Measurements from ENCODE around the gene MAP3K20. TPM values are rescaled to one million over a fixed set of nuclear protein-coding genes. Genes with fewer than 3 reads are reported as not detected.
"Not testable (repeated sequence)": the region's sequence is repeated elsewhere in the genome, so short reads cannot be mapped to it uniquely, and the experiment has no call there.

MAP3K20 gene
- total RNA-seq, 1 experiment from 2014 or later: 7.2 TPM

DNA sequence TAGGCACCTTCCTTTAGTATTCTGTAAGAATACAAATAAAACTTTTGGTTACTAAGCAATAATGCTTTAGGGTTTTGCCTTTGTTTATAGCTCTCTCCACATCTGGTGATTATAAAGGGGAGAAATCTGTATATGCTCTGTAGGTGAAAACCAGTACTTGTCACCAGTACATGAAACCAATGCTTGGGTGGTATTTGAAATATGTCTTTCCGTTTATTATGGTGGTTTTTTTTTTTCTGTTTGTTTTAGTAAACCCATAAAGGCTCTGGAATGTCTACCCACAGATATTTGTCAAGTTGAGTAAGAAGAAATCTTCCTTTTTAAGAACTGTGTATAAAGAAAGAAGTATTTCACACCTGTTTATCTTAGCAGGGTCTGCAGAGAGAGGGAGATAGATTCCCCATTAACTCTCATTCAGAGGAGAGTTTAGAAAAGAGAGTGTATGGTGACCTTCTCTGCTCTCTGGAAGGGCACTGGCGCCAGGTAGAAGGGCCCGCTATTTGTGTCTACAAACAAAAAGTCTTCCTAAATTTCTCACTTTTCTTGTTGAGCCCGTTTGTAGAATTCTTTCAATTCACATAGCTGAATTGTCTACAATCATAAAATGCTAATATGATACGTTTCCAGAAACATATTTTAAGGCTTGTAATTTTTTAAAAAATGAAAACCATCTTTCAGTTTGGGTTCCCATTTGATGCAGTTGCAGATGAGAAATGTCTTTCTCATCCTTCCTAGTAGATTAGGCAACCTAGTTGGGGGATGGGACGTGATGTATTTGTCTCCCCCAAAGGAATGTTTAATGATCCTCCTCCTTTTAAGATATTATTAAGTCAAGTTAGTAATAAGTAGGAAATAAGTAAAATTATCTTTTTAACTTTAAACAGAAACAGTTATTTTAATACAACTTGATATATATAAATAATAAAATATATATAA, 33.9 kb downstream of the MAP3K20 start:
- DNase-seq (ENCODE audit: low spot score): no peak

DNA sequence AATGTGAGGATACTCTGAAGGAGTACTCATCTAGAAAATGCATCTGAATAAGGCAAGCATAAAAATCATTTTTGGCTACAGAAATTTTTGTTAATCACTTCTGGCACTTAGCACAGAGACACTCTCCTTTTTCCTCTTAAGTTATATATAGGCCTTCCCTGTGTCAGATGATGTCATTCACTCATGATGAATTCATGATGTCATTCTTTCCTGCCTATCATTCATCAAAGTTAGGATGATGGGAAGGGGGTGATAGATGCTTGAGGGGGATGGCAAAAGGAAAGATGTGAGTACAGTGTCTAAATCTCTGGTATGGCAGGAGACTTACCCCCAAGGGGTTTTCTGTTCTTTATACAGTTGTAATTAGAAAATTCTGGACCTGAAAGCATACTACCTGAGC, 42.0 kb downstream of the MAP3K20 start:
- no peak for DNase-seq (ENCODE audit: low spot score)
- in situ Hi-C loops (cut with HindIII; ENCODE audit: low sequenced_read_pairs): no loop called here

More for the DNA sequence above, 33.9 kb downstream of the MAP3K20 start:
- in situ Hi-C loops (cut with HindIII; ENCODE audit: low sequenced_read_pairs): no loop called here

DNA sequence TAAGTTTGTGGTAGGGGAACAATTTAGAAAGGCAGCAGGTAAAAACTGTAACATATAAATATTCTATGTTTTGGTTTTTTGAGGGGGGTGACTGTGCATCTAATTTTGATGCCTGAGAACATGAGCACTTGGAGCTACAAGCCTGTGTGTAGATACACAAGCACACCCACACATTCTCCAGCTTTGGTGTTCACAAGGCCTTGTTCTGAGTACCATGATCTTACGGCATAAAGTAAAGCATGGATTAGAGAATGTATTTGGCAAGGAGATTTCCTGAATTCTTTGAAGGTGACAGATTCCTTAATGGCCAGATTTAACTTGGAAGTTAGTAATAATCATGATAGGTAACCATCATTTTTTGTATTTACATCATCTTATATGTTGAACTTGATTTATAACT, 42.7 kb downstream of the MAP3K20 start:
- no peak for DNase-seq (ENCODE audit: low spot score)
- in situ Hi-C loops (cut with HindIII; ENCODE audit: low sequenced_read_pairs): no loop called here

DNA sequence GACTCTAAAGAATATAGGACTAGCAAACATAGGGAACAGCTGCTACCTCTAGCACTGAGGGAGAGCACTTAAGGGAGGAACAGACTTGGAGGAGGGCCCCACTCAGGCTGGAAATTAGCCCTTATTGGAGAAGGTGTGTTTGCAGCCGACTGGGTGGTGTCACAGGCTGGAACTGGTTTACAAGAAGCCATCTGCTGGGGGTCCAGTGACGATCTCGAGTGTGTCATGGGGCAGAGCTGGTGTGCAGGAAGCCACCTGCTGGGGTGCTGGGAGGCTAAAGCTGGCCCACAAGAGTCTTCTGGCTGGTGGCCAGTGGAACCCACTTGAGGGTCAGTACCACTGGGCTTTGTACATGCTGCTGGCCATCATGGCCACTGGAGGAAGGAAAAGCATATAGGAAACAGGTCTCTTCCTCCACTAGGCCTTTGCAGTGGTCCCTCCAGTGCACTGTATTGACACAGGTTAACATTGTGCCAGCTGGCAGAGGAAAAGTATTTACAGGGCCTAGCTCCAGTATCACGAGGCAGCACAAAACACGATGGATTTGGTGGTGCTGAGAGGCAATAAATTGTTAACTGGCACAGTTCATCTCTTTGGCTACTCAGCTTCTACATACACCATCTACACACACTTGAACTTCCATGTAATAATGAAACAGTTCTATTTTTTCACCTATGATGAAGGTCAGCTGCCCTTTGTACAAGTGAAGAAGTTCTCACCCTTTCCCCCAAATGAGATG, 43.6 kb downstream of the MAP3K20 start:
- no peak for DNase-seq (ENCODE audit: low spot score)
- in situ Hi-C loops (cut with HindIII; ENCODE audit: low sequenced_read_pairs): no loop called here

DNA sequence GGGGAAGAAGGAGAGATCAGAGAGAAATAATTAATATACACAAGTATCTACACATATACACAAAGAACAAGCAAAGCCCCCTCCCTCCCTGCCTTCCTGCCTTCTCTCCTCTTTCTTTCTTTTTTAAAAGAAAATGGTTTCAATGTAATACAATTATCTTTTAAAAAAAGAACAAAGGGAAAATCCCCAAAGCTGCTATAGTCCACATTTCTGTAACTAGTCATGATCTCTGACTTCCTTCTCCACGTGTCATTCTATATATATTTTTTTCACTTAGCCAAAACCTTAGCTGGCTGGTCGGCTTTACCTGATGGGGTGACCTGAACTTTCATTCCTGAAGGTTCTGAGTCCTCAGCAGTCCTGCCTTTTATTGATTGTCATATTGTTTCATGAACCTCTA, 44.3 kb downstream of the MAP3K20 start:
- DNase-seq (ENCODE audit: low spot score): no peak
- in situ Hi-C loops (cut with HindIII; ENCODE audit: low sequenced_read_pairs): no loop called here

DNA sequence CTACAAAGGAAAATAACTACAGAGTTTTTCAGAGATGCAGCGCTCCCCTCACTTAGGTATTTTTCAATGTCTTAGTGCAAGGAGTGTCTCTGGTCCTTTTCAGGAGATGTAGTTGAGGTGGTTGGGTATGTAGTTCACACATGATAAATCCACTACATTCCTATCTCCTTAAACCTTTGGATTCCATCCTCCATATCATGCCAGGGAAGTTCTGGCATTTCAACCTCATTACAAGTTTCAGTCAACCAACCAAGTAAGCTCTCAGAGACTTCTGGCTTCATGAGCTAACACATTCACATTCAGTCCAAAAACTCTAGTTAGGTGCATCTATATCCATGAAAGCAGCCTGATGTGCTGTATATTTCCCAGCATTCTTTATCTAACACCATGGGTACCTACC, 47.3 kb downstream of the MAP3K20 start:
- in situ Hi-C loops (cut with HindIII; ENCODE audit: low sequenced_read_pairs): no loop called here

DNA sequence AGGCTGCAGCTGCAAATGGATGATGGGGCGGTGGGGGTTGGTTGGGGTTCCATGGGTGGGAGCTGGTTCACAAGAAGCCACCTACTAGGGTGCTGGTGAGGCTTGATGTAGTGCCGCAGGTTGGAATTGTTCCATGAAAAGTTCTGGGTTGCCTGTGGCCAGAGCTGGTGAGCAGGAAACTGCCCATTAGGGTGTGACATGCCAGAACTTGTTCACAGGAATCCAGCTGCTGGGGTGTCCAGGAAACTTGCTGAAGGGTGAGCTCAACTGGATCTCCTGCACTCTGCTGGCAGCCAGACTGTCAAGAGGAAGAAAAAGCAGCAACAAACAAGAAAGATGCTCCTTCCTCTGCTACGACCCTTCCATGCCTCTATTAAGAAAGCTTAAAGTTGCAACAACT, 48.8 kb downstream of the MAP3K20 start:
- in situ Hi-C loops (cut with HindIII; ENCODE audit: low sequenced_read_pairs): no loop called here
- no peak for DNase-seq (ENCODE audit: low spot score)

More for the DNA sequence above, 47.3 kb downstream of the MAP3K20 start:
- no peak for DNase-seq (ENCODE audit: low spot score)

DNA sequence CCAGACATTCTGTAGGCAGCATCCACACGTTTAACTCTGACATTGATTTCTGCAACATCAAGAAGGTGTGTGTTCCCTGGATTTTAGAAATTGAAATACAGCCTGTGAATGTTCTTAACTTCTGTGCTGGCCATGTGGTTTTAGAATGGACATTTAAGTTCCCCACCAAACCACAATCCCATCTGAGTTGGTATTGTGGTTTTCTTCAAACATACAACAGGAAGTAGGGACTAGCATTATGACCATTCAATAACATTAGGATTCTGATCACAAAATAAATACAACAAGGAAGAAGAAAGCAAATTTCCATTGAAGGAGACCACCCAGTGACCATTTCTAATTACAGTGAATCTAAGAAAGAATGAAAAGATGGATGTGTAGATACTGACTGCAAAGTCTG, 51.2 kb downstream of the MAP3K20 start:
- no peak for DNase-seq (ENCODE audit: low spot score)
- in situ Hi-C loops (cut with HindIII; ENCODE audit: low sequenced_read_pairs): no loop called here

DNA sequence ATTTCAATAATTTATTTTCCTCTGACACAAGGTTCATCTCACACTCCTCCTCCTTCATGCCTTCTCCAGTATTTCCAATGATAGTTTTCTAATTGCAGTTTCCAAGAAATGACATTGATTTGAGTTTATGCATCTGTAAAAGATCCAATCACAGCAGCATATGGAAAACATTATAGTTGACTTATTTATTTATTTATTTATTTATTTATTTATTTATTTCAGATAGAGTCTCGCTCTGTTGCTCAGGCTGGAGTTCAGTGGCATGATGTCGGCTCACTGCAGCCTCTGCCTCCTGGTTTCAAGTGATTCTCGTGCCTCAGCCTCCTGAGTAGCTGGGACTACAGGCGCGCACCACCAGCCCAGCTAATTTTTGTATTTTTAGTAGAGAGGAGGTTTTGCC, 52.5 kb downstream of the MAP3K20 start:
- DNase-seq (ENCODE audit: low spot score); in situ Hi-C loops (cut with HindIII; ENCODE audit: low sequenced_read_pairs): not testable (repeated sequence)

DNA sequence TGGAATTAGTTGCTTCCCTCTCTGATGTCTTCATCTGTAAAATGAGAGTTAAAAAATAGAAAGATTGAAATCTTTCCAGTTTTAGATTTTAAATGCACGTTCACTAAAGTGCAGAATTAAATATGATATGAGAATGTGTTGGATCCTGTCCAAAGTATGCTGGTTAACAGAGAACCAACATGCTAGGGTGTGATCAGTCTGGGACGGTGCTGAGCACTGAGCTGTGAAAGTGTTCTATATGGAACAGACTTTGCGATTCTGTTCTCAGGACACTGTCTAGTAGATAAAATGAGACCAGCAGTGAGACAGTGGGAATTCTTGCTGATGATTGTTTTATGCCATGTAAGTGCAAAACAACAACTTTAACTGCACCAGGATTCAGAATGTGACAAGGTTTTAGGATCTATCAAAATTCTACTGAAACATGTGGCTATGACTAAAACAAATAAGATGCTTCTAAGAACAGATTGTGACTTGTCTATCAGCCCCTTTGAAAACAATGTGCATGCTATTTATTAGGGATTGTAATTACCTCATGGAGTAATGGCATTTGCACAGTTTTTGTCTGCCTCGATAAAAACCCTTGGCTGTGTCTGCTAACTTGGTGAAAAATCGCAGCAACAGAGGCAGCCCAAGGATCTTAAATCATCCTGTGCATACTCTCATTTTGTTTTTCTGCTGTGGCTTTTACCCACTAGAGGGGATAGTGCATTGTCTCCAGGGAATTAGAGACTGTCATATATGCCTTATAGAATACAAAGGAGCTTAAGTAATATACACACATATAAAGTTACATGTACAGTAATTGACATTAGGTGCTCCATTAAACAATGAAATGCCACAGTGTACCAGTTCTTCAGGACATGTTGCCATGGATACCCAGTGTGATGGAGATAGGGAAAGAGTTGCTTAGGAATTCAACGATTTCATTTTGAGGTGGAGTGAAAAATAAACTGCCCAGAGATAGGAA, 55.1 kb downstream of the MAP3K20 start:
- DNase-seq (ENCODE audit: low spot score): no peak
- in situ Hi-C loops (cut with HindIII; ENCODE audit: low sequenced_read_pairs): no loop called here

DNA sequence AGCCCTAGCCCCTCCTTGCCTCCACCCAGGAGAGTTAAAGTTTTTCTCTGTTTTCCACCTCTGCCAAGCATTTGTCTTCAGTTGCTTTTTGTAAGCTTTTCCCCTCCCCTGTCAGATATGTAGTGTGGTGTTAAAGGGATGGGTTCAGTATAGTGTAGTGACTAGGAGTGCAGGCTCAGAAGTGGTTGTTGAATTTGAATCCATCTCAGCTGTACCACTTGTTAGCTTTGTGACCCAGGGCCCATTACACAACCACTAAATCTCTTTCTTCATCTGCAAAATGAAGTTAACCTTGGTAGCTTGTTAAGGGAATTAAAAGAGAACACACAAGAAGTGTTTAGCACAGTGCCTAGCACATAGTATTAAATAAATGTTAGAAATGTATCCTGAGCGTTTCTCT, 56.9 kb downstream of the MAP3K20 start:
- no peak for DNase-seq (ENCODE audit: low spot score)
- in situ Hi-C loops (cut with HindIII; ENCODE audit: low sequenced_read_pairs): no loop called here

DNA sequence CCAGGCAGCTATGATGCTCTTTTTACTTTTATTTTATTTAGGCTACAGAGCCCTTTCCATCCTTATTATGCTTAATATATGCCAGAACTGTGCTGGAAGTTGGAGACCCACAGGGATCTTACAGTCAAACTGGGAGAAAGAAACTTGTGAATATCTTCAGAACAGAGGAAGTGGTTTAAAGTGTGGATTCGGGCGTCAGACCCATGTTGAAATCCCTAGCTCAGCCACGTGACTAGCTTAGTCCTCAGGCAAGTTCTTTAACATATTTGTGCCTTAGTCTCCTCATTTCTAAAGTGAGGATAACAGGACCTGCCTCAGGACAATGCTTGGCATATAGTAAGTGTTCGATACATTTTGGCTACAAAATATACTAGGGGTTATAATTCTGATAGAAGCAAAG, 59.1 kb downstream of the MAP3K20 start:
- in situ Hi-C loops (cut with HindIII; ENCODE audit: low sequenced_read_pairs): no loop called here
- no peak for DNase-seq (ENCODE audit: low spot score)

DNA sequence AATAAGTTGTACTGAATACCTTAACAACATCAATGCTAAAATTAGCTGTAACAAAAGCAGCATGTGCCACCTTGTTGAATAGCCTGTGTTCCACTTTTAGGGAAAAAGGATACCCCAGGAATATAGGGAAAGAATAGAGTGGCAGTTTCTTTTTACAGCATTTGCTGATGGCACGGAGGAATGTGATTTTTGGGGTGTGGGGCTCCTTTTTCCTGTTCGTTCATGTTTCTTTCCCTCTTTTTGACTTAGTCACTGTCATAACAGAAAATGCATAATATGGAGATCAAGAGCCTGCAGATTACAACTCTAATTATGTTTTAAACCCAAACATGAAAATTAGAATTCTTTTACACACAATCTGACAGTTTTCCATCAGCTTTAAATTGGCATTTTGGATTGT, 60.4 kb downstream of the MAP3K20 start:
- in situ Hi-C loops (cut with HindIII; ENCODE audit: low sequenced_read_pairs): no loop called here
- DNase-seq (ENCODE audit: low spot score): no peak

DNA sequence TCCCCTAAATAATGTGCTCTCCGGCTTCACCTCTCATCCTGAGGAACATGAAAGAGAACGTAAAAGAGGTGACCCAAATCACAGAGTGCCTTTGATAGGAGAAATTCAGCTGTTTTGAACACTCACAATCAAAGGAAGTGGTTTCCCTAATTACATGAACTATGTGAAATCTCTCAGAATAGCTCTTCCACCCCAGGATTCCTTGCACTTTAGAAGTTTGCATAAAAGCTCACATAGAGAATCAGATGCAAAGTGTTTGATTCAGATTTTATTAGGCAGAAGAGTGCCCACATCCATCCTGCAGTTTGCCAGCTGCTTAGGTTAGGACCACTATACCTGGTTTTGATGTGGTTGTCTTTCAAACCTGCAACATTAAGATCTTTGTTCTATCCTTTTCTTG, 61.0 kb downstream of the MAP3K20 start:
- in situ Hi-C loops (cut with HindIII; ENCODE audit: low sequenced_read_pairs): no loop called here
- no peak for DNase-seq (ENCODE audit: low spot score)

DNA sequence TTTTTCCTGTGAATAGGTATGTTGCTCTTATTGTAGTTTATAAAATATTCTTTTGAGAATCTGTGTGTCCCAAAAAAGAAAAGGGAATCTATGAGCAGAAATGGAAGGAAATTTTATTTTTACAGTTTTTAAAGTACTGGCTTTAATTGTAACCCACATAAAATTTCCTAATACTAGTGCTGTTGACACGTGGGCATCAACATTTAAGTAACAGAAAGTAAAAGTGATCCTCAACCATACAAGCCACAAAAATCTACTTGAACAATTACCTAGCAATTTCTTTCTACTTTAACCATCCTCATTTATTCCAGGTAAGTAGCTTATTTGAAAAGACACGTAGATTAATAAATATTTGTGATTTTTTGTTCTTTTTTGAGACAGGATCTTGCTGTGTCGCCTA, 62.0 kb downstream of the MAP3K20 start:
- in situ Hi-C loops (cut with HindIII; ENCODE audit: low sequenced_read_pairs): no loop called here
- no peak for DNase-seq (ENCODE audit: low spot score)

DNA sequence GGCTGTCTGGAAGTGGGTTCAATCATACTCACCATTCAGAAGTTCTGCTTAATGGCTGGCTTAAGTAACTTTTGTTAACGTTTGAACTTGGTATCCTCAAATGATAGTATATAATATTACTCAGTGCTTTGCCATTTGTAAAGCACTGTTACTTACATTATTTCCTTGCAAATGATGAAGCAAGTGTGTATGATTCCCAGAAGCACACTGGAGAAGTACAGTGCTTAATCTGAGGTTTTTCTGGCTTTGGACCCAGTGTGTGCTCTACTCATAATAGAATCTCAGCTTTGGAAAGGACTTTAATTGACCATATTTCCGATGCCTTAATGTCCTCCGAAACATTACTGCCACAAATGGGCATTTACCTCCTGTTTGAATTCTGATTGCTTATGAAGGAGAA, 63.3 kb downstream of the MAP3K20 start:
- in situ Hi-C loops (cut with HindIII; ENCODE audit: low sequenced_read_pairs): no loop called here
- no peak for DNase-seq (ENCODE audit: low spot score)

DNA sequence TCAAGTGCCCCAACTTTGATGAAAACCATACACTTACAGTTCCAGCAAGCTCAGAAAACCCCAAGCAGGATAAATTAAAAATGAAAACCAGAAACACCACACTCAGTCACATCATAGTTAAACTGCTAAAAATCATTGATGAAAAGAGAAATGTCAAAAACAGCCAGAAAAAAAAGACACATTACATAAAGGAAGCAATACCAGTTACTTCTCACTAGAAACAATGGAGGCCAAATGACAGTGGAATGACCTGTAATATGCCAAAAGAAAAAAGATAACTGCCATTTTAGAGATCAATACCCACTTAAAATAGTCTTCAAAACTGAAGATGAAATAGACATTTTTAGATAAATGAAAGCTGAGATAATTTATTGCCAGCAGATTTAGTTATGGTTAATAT, 66.0 kb downstream of the MAP3K20 start:
- in situ Hi-C loops (cut with HindIII; ENCODE audit: low sequenced_read_pairs): no loop called here
- no peak for DNase-seq (ENCODE audit: low spot score)

DNA sequence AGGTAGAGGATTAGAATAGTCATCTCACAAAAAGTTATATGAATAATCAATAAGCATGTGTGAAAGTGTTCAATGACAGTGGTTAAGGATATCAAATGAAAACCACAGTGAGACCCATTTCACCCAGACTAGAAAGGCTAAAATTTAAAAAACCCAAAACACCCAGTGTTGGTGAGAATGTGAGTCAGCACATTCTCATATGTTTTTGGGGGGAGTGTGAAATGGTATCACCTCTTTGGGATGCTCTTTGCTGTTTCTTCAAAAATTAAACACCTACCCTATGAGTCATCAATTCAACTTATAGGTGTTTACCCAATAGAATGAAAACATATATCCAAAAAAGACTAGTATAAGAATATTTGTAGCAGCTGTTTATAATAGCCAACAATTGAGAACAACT, 69.8 kb downstream of the MAP3K20 start:
- DNase-seq (ENCODE audit: low spot score): no peak
- in situ Hi-C loops (cut with HindIII; ENCODE audit: low sequenced_read_pairs): no loop called here

DNA sequence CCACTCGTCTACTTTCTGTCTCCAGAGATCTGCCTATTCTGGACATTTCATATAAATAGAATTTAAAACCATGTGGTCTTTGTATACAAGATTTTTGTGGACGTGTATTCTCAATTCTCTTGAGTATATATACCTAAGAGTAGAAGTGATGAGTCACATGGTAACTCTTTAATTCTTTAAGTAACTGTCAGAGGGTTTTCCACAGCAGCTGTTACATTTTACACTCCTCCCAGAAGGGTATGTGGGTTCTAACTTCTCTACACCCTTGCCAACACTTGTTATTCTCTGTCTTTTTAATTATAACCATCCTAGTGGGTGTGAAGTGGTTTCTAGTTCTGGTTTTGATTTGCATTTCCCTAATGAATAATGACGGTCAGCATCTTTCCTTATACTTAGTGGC, 70.9 kb downstream of the MAP3K20 start:
- in situ Hi-C loops (cut with HindIII; ENCODE audit: low sequenced_read_pairs): no loop called here
- no peak for DNase-seq (ENCODE audit: low spot score)

Data from G401 (cell line).